Gastrocnemius medialis (tissue), 4 donors: ENCODE measurements around the gene DNAJA3. TPM values are rescaled to one million over a fixed set of nuclear protein-coding genes. Genes with fewer than 3 reads are reported as not detected.
"Not testable (repeated sequence)": the region's sequence is repeated elsewhere in the genome, so short reads cannot be mapped to it uniquely, and the experiment has no call there.

Experiments
- ATAC-seq, 2 donors: fragments of 150-250 bp; one replicate each; pipeline ENCODE4 v1.9.1; 2016
- DNase-seq, 2 donors: peaks; one replicate each; pipeline ENCODE4 v3.0.0-alpha.2; 2019
- H3K27ac ChIP-seq, 4 donors: fragments of 200-600 bp; sonication (generic); 1 replicate in 1 of 4; 2 replicates in 3 of 4; pipeline ENCODE4 v1.5.1; 2016 to 2018; ENCODE audit warnings: mild to moderate bottlenecking in 2 of 4, moderate library complexity in 1 of 4
- H3K27me3 ChIP-seq, 3 donors: fragments of 200-600 bp; sonication (generic) in 2 of 3; 1 replicate in 1 of 3; 2 replicates in 2 of 3; pipeline versions ENCODE4 v1.5.1 to v1.6.0; 2016 to 2019; ENCODE audit warnings: mild to moderate bottlenecking in 1 of 3, moderate library complexity in 1 of 3
- H3K36me3 ChIP-seq, 2 donors: fragments of 200-600 bp; sonication (generic) in 1 of 2; one replicate each; pipeline ENCODE4 v1.5.1; 2017 to 2018
- H3K4me1 ChIP-seq, 2 donors: fragments of 200-600 bp; sonication (generic) in 1 of 2; one replicate each; pipeline ENCODE4 v1.5.1; 2016 to 2017; ENCODE audit warnings: mild to moderate bottlenecking in 2 of 2
- H3K4me3 ChIP-seq, 4 donors: fragments of 200-600 bp; sonication (generic) in 3 of 4; 1 replicate in 1 of 4; 2 replicates in 3 of 4; pipeline ENCODE4 v1.5.1; 2016 to 2019; ENCODE audit warnings: mild to moderate bottlenecking in 2 of 4
- H3K9me3 ChIP-seq, 3 donors: fragments of 200-600 bp; sonication (generic) in 2 of 3; 1 replicate in 1 of 3; 2 replicates in 2 of 3; pipeline ENCODE4 v1.5.1; 2016 to 2019
- POLR2A ChIP-seq, 2 donors: fragments of 450-650 bp; IDR thresholded peaks; one replicate each; pipeline ENCODE4 v1.6.1; 2017; ENCODE audit warnings: antibody characterized with exemption in 2 of 2, mild to moderate bottlenecking in 2 of 2, moderate library complexity in 2 of 2
- in situ Hi-C, 4 donors: fragments of 200-750 bp; cut with MboI; loops; one replicate each; pipeline versions ENCODE4 v1.15.0 to v1.8.0; 2017; ENCODE audit warnings: low sequenced_read_pairs in 4 of 4
- intact Hi-C: fragments of 100-400 bp; cut with DNase I; formaldehyde crosslinking; loops from one replicate; pipeline ENCODE4 v1.15.1; 2023; ENCODE audit warnings: low total_unique reads
- total RNA-seq, 4 donors: library from RNA; depleted of rRNA; stranded (reverse); fragments of >200 nt; gene quantifications; one replicate each; pipeline versions ENCODE4 v1.1.0 to v1.2.3, GENCODE V29; 2016
- TF ChIP-seq, protein P1 (sequence below), 5 experiments: fragments of 450-650 bp in 3 of 5; fragments of 200-600 bp in 2 of 5; sonication (generic) in 2 of 5; IDR thresholded peaks in 4 of 5; conservative IDR thresholded peaks in 1 of 5; 1 replicate in 4 of 5; 2 replicates in 1 of 5; pipeline ENCODE4 v1.5.1; 2016 to 2019; ENCODE audit warnings: antibody characterized with exemption in 5 of 5, mild to moderate bottlenecking in 3 of 5, moderate library complexity in 3 of 5

DNAJA3 gene
- total RNA-seq, 4 donors from 2014 or later, result 94.8 to 114 (median 103) TPM

DNA sequence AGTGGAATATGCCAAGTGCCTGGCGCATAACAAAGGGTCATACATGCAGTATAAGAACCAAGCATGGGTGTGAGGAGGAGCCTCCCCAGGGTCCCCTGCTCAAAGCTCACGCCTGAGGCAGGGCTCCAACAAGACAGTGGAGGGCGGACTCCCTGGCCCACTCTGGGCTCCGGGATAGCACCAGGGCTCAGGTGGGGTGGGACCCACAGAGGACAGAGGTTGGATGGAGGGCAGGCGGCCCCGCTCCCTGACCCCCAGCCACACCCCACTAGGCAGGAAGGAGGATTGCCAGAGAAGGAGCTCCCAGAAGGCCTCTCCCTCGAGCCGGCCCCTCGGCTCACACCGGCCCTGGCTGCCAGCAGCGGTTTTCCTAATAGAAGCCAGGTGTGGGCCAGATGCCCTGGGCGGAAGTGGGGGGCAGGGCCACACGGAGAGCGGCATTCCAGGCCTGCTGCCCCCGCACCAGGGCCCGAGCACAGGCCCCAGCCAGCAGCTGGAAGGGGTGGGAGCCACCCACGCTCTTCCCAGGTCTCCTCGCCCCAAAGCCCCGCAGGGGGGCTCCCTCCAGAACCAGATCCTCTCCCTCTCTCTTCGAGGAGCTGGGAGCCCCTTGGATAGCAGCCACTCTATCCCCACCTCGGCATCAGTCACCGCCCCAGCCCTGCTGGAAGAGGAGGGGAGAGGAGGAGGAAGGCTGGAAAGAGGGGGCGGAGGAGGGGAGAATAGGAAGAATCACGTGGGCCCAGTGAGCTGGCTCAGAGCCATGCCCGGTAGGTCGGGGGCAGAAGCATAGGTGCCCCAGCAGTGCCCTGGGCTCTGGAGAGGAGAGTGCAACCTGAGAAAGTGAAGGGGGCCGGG, 33.1 kb upstream of the DNAJA3 start:
- ATAC-seq (no peak), DNase-seq (no peak)
- H3K27me3 ChIP-seq, result no peaks in the 10 kb centered on the region
- peak overlapping the region; percentile 8 to 52 (median 32) for H3K27ac ChIP-seq
- no peak overlapping the region for H3K4me3 ChIP-seq
- H3K9me3 ChIP-seq, result no peaks in the 10 kb centered on the region
- TF ChIP-seq, protein P1, sequence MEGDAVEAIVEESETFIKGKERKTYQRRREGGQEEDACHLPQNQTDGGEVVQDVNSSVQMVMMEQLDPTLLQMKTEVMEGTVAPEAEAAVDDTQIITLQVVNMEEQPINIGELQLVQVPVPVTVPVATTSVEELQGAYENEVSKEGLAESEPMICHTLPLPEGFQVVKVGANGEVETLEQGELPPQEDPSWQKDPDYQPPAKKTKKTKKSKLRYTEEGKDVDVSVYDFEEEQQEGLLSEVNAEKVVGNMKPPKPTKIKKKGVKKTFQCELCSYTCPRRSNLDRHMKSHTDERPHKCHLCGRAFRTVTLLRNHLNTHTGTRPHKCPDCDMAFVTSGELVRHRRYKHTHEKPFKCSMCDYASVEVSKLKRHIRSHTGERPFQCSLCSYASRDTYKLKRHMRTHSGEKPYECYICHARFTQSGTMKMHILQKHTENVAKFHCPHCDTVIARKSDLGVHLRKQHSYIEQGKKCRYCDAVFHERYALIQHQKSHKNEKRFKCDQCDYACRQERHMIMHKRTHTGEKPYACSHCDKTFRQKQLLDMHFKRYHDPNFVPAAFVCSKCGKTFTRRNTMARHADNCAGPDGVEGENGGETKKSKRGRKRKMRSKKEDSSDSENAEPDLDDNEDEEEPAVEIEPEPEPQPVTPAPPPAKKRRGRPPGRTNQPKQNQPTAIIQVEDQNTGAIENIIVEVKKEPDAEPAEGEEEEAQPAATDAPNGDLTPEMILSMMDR (IDR thresholded peaks at IDR 0.05 in 4 of 5, conservative IDR thresholded peaks at IDR 0.05 in 1 of 5), result no peak
- no peak for TF ChIP-seq POLR2A (IDR thresholded peaks at IDR 0.05)
- H3K4me1 ChIP-seq, result peaks cover 0 to 3% of the 10 kb centered on the region in 2 donors
- intact Hi-C loops, result no loop called here
- in situ Hi-C loops, result no loop called here
- peaks cover 0 to 6% of the 10 kb centered on the region in 2 donors for H3K36me3 ChIP-seq

DNA sequence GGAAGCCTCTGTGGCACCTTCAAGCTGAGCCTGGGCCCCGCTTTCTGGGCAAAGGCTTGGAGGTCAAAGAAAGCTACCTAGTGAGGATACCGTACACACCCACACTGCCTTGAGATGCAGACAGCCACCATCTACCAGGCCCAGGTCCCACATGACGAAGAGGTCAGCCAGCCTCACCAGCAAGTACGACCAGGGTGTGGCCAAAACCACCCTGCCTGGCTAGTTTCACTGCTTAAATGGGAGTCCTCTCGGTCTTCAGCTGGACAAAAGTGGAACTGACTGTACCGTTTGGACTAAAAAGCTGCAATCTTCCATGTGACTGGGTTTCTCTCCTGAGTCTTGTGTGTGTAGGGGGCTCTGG, 32.4 kb upstream of the DNAJA3 start:
- Histone ChIP-seq H3K4me3 (no peak overlapping the region), H3K9me3 (no peaks in the 10 kb centered on the region), H3K36me3 (peaks cover 0 to 6% of the 10 kb centered on the region in 2 donors), H3K27me3 (no peaks in the 10 kb centered on the region), H3K4me1 (peaks cover 0 to 3% of the 10 kb centered on the region in 2 donors), H3K27ac (peak overlapping the region in 2 of 4 donors; percentile 45 to 52)
- TF ChIP-seq POLR2A (IDR thresholded peaks at IDR 0.05), result no peak
- TF ChIP-seq, protein P1 (IDR thresholded peaks at IDR 0.05 in 4 of 5, conservative IDR thresholded peaks at IDR 0.05 in 1 of 5), result no peak
- intact Hi-C loops (no loop called here), in situ Hi-C loops (no loop called here)
- ATAC-seq (no peak), DNase-seq (no peak)

DNA sequence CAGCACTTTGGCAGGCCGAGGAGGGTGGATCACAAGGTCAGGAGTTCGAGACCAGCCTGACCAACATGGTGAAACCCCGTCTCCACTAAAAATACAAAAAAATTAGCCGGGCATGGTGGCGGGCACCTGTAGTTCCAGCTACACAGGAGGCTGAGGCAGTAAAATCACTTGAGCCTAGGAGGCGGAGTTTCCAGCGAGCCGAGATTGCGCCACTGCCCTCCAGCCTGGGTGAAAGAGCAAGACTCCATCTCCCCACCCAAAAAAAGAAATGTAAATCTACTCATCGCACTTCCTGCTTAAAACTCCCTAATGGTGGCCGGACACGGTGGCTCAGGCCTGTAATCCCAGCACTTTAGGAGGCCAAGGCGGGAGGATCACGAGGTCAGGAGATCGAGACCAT, 31.8 kb upstream of the DNAJA3 start:
- H3K4me1 ChIP-seq, DNase-seq, H3K36me3 ChIP-seq, in situ Hi-C loops, H3K27me3 ChIP-seq, H3K9me3 ChIP-seq, H3K4me3 ChIP-seq, intact Hi-C loops, ATAC-seq: not testable (repeated sequence)
- H3K27ac ChIP-seq, result peak overlapping the region in 1 of 4 donors; percentile 52

DNA sequence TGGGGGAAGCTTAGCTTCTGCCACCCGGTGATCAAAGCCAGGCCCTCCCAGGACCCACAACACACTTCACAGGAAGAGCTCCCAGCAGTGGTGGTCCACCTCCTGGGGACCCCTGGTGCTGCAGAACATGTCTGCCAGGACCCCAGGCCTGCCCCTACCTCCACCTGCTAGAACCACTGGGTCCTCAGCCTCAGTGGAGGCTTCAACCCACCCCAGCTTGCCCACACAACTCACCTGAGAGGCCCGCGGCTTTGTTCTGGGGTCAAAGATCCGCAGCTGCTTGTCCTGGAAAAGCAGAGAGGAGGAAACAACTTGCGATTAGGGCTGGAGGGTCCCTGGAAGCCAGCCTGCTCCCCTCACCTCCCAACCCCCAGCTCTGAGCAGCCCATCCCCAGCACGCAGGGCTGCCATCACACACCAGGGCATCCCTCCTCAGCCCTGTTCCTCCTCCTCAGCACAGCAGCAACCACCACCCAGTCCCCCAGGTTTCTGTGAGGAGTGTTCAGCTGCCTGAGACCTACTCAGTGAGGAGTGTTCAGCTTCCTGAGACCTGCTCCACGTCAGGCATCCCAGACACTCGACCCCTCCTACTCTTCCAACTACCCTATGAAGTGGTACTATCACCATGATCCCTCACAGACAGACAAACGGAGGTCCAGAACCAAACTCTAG, 30.5 kb upstream of the DNAJA3 start:
- intact Hi-C loops, result no loop called here
- Histone ChIP-seq H3K27me3 (no peaks in the 10 kb centered on the region), H3K4me1 (peaks cover 0 to 3% of the 10 kb centered on the region in 2 donors), H3K9me3 (no peaks in the 10 kb centered on the region), H3K27ac (no peak overlapping the region), H3K36me3 (peaks cover 0 to 6% of the 10 kb centered on the region in 2 donors), H3K4me3 (no peak overlapping the region)
- in situ Hi-C loops, result loop anchor here in 2 of 4 donors (5.0 kb wide), 2 partner anchors 33 to 103 kb away; no protein-coding TSS in a partner anchor
- TF ChIP-seq, protein P1 (IDR thresholded peaks at IDR 0.05 in 4 of 5, conservative IDR thresholded peaks at IDR 0.05 in 1 of 5), result no peak
- TF ChIP-seq POLR2A (IDR thresholded peaks at IDR 0.05), result no peak
- DNase-seq (no peak), ATAC-seq (no peak)
